Measurements from ENCODE around the gene MDK.

DNA sequence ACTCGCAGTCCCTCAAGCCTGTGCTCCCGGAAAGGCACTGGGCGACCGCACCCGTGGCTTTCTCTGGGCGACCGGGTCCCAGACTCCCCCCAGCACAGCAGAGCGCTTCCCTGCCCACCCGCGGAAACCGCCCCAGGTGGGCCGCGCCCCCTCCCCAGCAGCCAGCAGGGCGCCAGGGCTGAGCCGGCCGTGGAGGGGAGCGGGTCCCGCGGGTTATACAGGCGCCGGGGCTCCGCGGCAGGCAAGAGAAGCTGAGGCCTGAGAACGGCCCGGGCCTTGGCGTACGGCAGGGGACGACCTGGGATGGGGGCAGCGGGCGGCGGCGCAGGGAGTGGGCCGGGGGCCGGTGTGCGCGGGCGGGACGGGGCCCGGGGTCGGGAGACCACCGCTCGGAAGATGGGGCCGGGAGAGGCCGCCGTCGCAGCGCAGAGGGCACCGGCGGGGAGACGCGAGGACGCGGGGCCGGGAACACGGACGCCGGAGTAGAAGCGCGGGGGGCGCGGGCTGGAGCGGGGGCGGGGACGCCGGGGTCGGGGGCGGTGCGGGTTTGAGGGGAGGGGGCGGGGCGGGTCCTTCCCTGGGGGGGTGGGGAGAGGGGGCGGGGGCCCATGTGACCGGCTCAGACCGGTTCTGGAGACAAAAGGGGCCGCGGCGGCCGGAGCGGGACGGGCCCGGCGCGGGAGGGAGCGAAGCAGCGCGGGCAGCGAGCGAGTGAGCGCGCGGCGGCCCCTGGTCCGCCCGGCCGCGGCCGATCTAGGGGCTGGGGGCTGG lies at the start of gene MDK:
- TF ChIP-seq, protein P1, sequence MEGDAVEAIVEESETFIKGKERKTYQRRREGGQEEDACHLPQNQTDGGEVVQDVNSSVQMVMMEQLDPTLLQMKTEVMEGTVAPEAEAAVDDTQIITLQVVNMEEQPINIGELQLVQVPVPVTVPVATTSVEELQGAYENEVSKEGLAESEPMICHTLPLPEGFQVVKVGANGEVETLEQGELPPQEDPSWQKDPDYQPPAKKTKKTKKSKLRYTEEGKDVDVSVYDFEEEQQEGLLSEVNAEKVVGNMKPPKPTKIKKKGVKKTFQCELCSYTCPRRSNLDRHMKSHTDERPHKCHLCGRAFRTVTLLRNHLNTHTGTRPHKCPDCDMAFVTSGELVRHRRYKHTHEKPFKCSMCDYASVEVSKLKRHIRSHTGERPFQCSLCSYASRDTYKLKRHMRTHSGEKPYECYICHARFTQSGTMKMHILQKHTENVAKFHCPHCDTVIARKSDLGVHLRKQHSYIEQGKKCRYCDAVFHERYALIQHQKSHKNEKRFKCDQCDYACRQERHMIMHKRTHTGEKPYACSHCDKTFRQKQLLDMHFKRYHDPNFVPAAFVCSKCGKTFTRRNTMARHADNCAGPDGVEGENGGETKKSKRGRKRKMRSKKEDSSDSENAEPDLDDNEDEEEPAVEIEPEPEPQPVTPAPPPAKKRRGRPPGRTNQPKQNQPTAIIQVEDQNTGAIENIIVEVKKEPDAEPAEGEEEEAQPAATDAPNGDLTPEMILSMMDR (IDR thresholded peaks at IDR 0.05): no peak
- no peak for TF ChIP-seq EZH2phosphoT487 (IDR thresholded peaks at IDR 0.05)
